ENCODE results near the gene MMP17. TPM values are rescaled to one million over a fixed set of nuclear protein-coding genes. Genes with fewer than 3 reads are reported as not detected.

The MMP17 gene
- total RNA-seq, 2 donors from 2014 or later: 0.76 to 1.6 TPM

DNA sequence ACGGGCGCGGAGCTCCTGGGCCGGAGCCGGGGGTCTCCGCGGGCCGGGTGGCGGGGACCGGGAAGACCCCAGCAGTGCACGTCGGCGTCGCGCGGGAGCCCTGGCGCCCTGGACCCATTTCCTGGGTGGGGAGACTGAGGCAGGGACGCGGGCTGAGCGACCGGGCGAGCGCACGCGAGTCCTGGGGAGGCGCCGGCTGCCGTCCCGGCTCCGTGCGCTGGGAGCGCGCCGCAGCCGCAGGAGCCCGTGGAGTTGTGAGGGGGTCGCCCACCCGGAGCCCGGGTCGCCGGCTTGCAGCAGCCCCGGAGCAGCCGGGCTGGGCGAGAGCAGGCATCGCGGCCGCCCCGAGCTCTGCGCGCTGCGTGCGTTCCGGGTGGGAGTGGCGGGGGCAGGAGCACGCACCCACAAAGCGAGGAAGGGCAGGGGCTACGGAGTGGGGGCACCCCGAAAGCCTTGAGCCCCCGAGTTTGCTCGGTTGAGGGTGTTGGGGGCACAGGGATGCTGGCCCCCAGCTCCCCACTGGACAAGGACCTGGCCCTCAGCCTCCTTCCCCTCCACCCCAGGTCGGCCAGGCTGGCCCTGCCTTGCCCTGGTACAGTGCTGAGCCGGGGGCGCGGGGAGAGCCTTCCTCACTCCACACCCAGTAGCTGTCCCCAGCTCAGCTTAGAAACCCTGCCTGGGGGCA lies 620 bp downstream of the MMP17 start:
- DNase-seq: no peak
- ATAC-seq: no peak
- intact Hi-C loops (cut with DNase I, micrococcal nuclease): no loop called here

DNA sequence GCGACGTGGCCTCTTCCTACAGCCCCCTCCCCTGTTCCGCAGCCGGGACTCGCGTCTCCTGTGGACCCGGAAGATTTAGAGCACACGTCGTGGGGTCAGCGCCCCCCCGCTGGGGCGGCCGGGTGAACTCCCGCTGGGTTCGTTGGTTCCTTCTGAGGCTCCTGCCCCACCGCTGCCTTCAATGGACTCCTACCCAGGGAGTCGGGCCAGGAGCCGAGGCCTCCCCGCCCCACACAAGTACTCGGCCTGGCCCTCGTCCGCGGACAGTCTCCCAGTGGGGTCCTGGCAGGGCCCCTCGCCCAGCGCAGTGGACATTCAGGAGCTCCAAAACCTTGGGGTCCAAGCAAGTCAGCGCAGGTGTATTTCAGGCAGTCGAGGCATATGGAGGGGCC lies 1.2 kb downstream of the MMP17 start:
- ATAC-seq (no peak), DNase-seq (no peak)
- intact Hi-C loops (cut with DNase I, micrococcal nuclease): no loop called here

DNA sequence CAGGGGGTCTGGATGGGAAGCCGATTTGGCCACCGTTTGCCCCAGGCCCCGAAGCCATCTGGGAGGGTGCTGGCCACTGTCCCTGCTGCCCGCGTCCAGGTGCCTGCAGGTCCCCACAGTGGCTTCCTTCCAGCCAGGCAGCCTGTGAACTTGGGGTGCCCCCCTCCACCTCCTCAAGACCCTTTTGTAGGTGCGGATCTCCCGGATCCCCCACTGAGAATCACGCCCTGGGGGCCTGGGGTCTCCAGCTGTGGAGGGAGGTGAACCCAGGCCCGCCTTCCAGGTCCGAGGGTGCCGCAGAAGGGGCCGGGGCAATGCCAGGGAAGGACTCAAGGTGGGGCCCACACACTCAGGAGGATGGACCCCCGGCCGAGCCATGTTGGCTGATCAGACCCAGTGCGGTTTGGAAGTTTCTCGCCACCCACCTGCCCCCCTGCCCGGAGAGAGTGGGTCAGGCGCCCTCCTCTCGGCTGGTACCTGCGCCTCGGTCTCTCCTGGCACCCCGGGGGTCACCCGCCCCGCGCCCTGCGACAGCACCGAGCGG lies 1.7 kb downstream of the MMP17 start:
- intact Hi-C loops (cut with DNase I, micrococcal nuclease): no loop called here
- ATAC-seq (peak; percentile 3), DNase-seq (no peak)

DNA sequence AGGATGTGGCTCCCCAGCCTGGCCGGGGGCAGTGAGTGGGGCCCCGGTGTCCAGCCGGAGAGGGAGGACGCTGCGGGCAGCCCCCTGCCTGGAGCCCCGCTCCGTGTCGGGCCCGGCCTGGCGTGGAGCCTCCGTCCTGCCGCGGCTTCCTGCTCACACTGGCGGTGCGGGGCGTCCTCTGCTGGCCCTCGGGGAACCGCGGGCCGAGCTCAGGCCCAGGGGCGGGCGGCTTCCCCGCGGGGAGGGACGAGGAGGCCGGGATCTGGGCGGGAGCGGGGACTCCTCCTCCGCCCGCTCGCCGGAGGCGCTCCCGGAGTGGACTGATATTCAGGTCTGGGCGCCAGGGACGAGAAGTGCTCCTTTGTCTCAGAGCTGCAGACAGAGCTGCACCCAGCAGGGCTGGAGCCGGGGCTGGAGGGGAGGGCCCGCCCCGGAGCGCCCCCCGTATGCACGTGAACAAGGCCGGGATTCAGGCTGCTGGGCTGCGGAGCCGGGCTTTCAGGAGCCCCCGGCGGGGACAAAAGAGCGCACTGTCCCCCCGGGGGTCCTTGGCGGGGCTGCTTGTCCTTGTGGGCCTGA lies 2.2 kb downstream of the MMP17 start:
- DNase-seq: peak; percentile 67 to 71
- peak; percentile 85 for ATAC-seq
- intact Hi-C loops (cut with DNase I, micrococcal nuclease): no loop called here

DNA sequence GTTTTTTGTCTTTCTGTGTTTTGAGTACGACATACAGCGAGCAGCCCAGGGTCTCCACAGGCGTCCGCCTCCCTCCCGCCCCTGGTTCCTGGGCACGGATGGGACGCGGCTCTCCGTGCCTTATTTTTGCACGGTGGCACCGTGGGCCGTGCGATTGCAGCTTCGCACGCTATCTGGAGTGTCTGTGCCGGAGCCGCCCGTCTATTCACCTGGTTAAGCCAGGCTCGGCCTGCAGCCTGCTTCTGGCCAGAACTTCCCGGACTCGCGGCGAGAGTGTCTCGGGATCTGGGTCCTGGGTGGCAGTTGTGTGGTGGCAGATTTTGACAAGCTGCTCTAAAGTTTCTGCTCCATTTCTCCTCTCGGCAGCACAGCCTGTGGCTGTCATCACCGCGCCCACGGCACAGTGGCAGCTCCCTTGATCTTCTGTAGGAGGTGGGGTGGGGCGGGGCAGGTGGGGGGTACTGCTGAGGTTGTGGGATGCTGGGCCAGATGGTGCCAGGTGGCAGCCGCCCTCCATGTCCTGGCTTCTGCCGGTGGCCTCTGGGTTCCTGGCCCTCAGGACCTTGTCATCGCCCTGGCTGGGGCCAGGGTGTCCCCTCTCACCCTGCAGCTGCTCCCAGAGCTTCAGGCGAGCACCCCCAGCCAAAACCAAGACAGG lies 2.9 kb downstream of the MMP17 start:
- no peak for DNase-seq
- intact Hi-C loops (cut with DNase I, micrococcal nuclease): no loop called here
- peak; percentile 17 for ATAC-seq

DNA sequence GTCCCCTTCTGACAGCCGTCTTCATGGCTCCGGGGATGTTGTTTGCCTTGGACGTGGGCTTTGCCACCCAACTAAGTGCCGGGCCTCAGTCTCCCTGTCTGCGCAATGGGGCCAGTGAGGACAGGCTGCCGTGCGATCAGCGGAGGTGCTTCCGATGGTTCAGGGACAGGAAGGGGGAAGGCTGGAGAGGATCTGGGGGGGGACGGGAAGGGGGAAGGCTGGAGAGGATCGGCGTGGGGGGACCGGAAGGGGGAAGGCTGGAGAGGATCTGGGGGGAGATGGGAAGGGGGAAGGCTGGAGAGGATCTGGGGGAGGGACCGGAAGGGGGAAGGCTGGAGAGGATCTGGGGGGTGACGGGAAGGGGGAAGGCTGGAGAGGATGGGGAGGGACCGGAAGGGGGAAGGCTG lies 3.4 kb downstream of the MMP17 start:
- intact Hi-C loops (cut with DNase I, micrococcal nuclease): no loop called here
- DNase-seq: no peak
- no peak for ATAC-seq

DNA sequence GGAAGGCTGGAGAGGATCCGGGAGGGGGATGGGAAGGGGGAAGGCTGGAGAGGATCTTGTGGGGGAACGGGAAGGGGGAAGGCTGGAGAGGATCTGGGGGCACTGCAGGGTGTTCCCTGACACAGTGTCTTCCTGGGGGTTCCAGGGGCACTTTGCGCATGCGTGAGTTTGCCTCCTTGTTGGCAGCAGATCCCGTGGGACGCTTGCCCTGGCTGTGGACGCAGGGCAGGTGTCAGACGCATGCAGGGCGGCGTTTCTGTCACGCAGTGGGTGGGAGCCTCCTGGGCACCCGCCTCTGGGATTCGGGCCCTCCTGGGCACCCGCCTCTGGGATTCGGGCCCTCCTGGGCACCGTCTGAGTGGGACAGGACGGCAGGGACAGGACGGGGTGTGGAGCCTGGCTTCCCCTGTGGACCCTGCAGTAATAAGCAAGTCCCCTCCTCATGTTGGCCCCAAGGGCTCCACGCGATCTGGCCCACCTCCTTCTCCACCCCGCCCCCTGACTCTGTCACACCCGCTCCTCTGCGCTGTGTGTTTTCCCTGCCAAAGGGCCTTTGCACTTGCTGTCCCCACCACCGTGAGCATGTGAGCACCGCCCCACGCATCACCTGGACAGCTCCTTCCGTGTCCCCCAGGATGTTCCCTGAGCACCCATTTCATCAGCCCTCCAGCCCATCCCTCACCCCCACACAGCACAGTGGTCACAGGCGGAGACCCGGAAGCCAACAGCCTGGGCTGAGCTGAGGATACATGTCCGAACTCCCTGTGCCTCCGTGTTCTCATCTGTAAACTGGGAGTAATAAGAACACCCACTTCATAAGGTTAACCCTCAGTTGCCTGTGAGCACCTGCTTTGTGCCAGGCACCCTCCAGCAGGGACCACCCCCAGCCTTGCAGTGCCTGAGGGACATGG lies 4.4 kb downstream of the MMP17 start:
- DNase-seq (peak; percentile 54 to 56), ATAC-seq (no peak)
- intact Hi-C loops (cut with DNase I, micrococcal nuclease): no loop called here

DNA sequence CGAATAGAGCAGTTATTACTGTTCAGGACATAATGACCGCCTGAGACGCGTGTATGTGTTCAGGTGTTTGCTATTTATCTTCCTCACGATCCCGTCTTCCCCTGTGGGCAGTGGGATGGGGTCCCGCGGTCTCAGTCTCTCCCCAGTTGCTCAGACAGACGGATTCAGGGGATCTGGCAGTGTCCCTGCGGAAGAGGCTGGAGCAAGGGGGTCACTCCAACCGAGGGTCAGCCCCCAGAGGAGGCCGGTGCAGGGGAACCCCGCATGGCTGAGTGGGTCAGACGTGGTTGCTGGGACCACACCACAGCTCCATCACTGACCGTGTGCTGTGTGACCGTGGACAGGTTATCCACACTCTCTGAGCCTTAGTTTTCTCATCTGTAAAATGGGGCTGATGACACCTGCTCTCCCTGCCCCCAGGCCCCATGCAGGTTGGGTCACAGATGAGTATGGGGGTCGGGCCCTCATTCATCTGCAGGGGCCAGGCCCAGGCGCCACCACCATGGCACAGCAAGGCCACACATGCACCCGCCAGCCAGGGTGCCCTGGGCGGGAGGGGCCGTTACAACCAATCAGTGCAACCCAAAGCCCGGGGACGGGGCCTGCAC lies 5.2 kb downstream of the MMP17 start:
- ATAC-seq (no peak), DNase-seq (no peak)
- intact Hi-C loops (cut with DNase I, micrococcal nuclease): no loop called here

DNA sequence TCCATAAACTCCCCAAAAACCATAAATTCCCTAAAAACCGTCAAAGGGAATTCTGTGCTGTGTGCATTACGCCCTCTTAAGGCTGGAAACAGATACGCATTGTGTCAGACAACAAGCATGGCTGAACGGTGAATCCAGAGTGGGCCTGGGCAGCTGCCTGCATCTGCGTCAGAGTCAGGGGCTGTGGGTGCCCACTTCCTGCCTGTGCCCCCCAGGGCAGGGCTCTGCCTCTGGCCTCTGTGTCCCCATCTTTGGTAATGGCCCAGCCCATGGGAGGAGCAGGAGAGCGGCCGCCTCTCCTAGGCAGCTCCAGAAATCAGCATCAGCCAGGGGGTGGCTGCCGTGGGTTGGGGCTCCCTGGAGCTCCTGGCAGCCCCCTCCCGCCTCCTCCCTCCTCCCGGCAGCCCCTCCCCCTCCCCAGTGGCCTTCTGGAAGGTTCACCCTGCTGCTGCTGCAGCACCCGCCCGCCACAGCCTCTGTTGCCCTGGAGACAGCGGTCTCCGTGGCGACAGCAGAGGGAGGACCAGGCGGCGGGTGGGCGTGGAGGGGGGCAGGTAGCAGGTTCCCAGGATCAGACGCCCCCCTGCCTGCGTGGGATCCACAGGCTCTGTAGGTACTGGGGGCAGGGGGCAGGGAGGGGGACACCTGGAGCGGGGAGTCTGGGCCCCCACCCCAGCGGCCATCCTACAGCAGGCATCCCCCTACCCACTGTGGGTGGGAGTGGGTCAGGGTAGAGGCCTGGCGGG lies 5.9 kb downstream of the MMP17 start:
- intact Hi-C loops (cut with DNase I, micrococcal nuclease): no loop called here
- no peak for ATAC-seq
- DNase-seq: no peak

DNA sequence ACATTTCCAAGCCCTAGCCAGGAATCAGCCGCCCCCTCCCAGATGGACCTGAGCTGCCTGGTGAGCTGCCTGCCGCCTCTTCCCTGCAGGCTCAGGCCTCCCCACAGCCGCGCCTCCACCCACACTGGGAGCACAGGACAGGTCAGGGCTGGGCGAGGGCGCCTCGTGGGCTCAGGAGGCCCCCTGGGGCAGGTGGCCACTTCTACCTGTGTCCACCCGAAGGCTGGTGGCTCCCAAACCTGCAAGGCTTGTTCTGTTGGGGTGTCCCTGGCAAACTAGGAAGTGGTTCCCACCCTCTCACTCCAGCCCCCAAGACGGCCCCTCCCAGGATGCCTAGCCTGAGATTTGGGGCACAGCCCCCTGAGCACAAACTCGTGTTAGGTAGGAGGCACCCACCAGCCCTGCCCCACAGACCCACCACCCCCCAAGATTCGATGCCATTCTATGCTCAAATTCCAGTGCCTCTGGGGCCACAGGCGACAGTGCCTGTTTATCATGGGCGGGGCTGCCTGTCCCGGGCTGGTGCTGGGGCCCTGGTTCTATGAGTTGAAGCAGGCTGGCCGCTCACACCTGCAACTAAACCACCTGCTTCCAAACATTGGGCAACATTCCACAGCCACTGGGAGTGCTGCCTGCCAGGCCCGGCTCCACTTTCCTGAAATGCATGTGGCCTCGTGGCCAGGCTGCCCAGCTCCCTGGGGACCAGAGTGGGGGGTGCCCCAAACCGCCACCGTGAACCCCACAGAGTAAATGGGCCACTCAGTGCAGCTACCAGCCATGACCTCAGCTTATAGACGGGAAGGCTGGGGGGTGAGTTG lies 6.8 kb downstream of the MMP17 start:
- DNase-seq: peak in 1 of 2 donors; percentile 24
- intact Hi-C loops (cut with DNase I, micrococcal nuclease): no loop called here
- ATAC-seq: peak; percentile 60

DNA sequence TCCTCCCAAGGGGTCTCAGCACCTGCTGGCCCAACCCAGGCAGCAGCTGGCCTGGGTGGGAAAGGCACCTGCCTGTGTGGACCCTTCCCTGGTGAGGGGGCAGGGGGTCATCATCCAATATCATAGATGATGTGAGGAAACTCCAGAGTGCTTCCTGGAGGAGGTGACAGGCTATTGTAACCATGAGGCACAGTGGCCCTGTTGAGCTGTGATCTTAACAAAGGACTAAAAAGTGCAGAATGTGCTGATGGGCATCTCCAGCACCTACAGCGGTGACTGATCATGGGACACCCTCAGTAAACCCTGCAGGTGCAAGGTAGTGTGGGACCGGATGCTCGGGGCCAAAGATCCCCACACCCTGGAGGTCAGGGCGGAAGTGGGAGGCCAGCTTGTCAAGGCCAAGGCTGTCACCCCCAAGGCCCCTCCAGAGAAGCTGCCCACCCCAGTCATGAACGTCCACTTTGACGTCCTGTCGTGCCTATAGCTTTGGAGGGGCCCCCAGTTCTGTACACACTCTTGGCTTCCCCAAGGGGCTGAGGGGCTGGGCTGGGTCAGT lies 7.5 kb downstream of the MMP17 start:
- intact Hi-C loops (cut with DNase I, micrococcal nuclease): no loop called here
- DNase-seq (no peak), ATAC-seq (no peak)

DNA sequence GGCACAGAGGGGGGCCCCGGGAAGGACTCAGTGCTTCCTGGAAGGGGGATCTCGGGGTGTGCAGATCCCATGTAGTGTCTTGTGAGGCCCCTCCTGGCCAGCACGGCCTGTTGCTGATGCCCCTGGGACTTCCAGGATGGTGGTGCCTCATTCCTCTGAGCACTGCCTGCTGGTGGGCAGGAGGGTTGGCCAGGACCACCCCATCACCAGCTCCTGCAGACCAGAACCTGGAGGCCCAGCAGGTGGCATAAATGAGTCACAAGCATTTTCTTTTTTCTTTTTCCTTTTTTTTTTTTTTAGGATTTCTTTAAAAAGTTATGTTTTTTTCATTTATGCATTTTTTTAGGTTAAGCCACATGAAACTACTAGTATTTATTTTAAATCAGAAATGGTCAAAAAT lies 8.0 kb downstream of the MMP17 start:
- intact Hi-C loops (cut with DNase I, micrococcal nuclease): no loop called here
- DNase-seq (no peak), ATAC-seq (no peak)

DNA sequence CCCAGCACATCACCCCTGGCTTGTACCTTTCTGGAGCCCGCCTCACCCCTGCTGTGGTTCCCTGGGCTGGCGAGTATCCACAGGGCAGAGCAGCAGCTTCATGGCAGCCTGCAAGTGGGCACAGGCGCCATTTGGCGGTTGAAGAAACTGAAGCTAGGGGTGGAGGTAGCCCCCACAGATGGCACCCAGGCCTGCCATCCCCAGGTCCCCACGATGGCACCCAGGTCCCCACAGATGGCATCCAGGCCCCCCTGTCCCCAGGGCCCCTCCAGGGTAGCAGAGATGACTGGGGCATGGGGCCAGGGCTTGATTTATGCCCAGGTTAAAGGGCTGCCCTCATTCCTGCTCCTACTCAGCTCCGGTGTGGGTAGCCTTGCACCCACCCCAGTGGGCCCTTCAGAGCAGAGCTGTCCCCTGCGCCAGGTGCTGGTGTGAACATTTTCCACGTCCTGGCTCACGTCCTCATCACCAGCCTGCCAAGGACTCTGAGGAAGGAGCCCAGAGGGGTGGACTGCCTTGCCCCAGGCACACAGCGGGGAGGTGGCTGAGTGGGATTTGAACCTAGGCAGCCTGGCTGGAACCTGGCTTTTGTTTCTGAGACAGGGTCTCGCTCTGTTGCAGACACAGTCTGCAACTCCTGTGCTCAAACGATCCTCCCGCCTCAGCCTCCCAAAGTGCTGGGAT lies 8.7 kb downstream of the MMP17 start:
- no peak for DNase-seq
- ATAC-seq: no peak
- intact Hi-C loops (cut with DNase I, micrococcal nuclease): no loop called here

DNA sequence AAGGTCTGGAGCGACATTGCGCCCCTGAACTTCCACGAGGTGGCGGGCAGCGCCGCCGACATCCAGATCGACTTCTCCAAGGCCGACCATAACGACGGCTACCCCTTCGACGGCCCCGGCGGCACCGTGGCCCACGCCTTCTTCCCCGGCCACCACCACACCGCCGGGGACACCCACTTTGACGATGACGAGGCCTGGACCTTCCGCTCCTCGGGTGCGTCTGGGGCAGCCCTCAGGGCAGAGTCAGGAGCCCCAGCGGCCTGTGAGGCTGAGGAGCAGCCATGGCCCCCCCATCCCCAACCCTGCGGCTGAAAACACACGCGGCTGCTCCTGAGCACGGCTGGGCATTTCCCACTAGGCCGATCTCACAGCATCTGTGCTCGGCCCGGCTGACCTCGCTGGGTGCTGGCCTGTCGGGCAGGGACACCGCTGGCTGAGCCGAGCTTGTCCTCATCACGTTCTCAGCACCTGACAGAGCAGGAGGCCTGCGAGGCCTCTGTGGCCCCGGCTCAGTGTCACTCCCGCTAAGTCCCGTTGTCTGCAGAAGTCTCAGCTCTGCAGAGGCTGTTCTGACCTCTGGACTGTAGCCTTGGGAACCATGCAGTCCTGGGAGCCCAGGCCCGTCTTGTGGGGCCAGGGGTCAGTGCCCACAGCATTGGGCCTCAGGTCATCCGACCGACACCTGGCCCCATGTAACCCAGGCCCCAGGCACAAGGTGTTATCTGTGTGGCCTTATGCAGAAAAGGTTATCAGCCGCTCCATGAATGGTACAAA lies 12.6 kb downstream of the MMP17 start:
- DNase-seq (no peak), ATAC-seq (no peak)
- intact Hi-C loops (cut with DNase I, micrococcal nuclease): no loop called here

DNA sequence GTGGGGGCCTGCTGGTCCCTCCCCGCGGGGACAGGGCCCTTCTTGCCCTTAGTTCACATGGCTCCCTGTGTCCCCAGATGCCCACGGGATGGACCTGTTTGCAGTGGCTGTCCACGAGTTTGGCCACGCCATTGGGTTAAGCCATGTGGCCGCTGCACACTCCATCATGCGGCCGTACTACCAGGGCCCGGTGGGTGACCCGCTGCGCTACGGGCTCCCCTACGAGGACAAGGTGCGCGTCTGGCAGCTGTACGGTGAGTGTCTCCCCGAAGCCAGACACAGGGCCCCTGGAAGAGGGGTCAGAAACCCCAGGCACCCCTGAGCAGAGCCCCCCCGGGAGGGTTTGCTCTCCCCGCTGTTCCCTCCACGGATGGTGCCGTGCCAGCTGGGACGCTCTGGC lies 13.4 kb downstream of the MMP17 start:
- no peak for ATAC-seq
- DNase-seq: no peak
- intact Hi-C loops (cut with DNase I, micrococcal nuclease): no loop called here

DNA sequence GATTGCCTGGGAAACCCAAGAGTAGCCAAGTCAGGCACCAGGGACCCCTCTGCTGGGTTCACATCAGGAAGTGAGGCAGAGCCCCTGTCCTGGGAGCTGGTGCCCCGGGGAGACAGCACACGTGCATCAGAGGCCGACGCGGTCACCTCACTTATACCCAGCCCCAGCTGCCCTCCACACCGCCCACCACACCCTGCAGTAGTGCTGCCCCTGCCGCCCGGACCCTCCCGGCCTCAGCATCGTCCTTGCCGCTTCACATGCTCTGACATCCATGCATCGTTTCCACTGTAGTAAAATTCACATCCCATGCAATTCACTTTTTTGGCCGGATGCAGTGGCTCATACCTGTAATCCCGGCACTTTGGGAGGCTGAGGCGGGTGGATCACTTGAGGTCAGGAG lies 14.0 kb downstream of the MMP17 start:
- ATAC-seq (no peak), DNase-seq (no peak)
- intact Hi-C loops (cut with DNase I, micrococcal nuclease): no loop called here
